Keratinocyte (primary cell): ENCODE measurements around the gene DCDC2B. TPM values are rescaled to one million over a fixed set of nuclear protein-coding genes. Genes with fewer than 3 reads are reported as not detected.

Experiments used
- DNase-seq: peaks from one replicate; pipeline ENCODE4 v3.0.0-alpha.2; 2011; ENCODE audit warnings: low read depth, missing footprints, low spot score
- FAIRE-seq: peaks from 2 replicates; lab custom pipeline; 2011; peaks lifted over from hg19 to GRCh38; lab: Jason Lieb, UNC
- H2AFZ ChIP-seq: 2 replicates; pipeline ENCODE4 v1.6.0; 2012; ENCODE audit warnings: low read length, control low read depth, inconsistent platforms; ENCODE audit not compliant: control insufficient read depth
- H3K27ac ChIP-seq: 2 replicates; pipeline ENCODE4 v1.5.1; 2011; ENCODE audit warnings: low read length; ENCODE audit not compliant: control insufficient read depth, insufficient read depth
- H3K27me3 ChIP-seq: 3 replicates; pipeline ENCODE4 v1.6.0; 2011; ENCODE audit warnings: low read length; ENCODE audit not compliant: control insufficient read depth, insufficient read depth; ENCODE audit errors: extremely low read depth
- H3K36me3 ChIP-seq, 2 experiments: 2 replicates in 1 of 2; 3 replicates in 1 of 2; pipeline ENCODE4 v1.5.1; 2011; ENCODE audit warnings: low read length in 2 of 2, mild to moderate bottlenecking in 1 of 2; ENCODE audit not compliant: control insufficient read depth in 2 of 2, insufficient read depth in 2 of 2; ENCODE audit errors: extremely low read depth in 1 of 2
- H3K4me1 ChIP-seq: 3 replicates; pipeline ENCODE4 v1.5.1; 2011; ENCODE audit warnings: low read length; ENCODE audit not compliant: control insufficient read depth, insufficient read depth; ENCODE audit errors: extremely low read depth
- H3K4me2 ChIP-seq: 3 replicates; pipeline ENCODE4 v1.6.0; 2011; ENCODE audit warnings: low read depth, low read length; ENCODE audit not compliant: control insufficient read depth, insufficient read depth; ENCODE audit errors: extremely low read depth
- H3K4me3 ChIP-seq, 3 experiments: fragments of 200-600 bp in 1 of 3; sonication (generic) in 1 of 3; 2 replicates in 2 of 3; 3 replicates in 1 of 3; pipeline ENCODE4 v1.5.1; 2011 to 2016; ENCODE audit warnings: low read length in 3 of 3, mild to moderate bottlenecking in 3 of 3, control low read depth in 2 of 3, inconsistent platforms in 1 of 3, low read depth in 1 of 3, mixed read lengths in 1 of 3, mixed run types in 1 of 3, moderate library complexity in 1 of 3; ENCODE audit not compliant: control insufficient read depth in 2 of 3, insufficient read depth in 2 of 3; ENCODE audit errors: extremely low read depth in 1 of 3
- H3K79me2 ChIP-seq: 2 replicates; pipeline ENCODE4 v1.6.0; 2012; ENCODE audit warnings: low read length; ENCODE audit not compliant: control insufficient read depth, insufficient read depth
- H3K9ac ChIP-seq: 3 replicates; pipeline ENCODE4 v1.6.0; 2011; ENCODE audit warnings: low read length; ENCODE audit not compliant: control insufficient read depth, insufficient read depth; ENCODE audit errors: extremely low read depth
- H3K9me1 ChIP-seq: 3 replicates; pipeline ENCODE4 v1.6.0; 2011; ENCODE audit warnings: low read length; ENCODE audit not compliant: control insufficient read depth, insufficient read depth; ENCODE audit errors: extremely low read depth
- H3K9me3 ChIP-seq: 2 replicates; pipeline ENCODE4 v1.5.1; 2012; ENCODE audit warnings: low read depth, low read length; ENCODE audit not compliant: control insufficient read depth
- H4K20me1 ChIP-seq: 3 replicates; pipeline ENCODE4 v1.6.0; 2011; ENCODE audit warnings: low read length; ENCODE audit not compliant: control insufficient read depth, insufficient read depth; ENCODE audit errors: extremely low read depth
- EZH2 ChIP-seq: IDR thresholded peaks from one replicate; pipeline ENCODE4 v1.6.1; 2012; ENCODE audit warnings: inconsistent platforms, mild to moderate bottlenecking, low read length, moderate library complexity
- dilution Hi-C: fragments of 300-500 bp; cut with MboI; formaldehyde crosslinking; loops from one replicate; pipeline ENCODE4 v1.7.0; 2020; ENCODE audit warnings: low sequenced_read_pairs; ENCODE audit not compliant: extremely low pct_ligation_motif_present
- polyA plus RNA-seq, 5 experiments: library from polyadenylated mRNA; depleted of rRNA in 3 of 5; stranded (reverse) in 3 of 5; stranded (forward) in 1 of 5; unstranded in 1 of 5; fragments of >200 nt; gene quantifications; 1 replicate in 1 of 5; 2 replicates in 3 of 5; 3 replicates in 1 of 5; pipeline versions ENCODE4 v1.2.1 to v1.2.3, GENCODE V29; 2011 to 2012; ENCODE audit warnings: missing spikeins in 2 of 5, low read depth in 1 of 5, low replicate concordance in 1 of 5
- TF ChIP-seq, protein P1 (sequence below), 3 experiments: IDR thresholded peaks in 1 of 3; conservative IDR thresholded peaks in 1 of 3; optimal IDR thresholded peaks in 1 of 3; 2 replicates in 2 of 3; 3 replicates in 1 of 3; pipeline versions ENCODE3 to v1.5.1; 2011; ENCODE audit warnings: low read length in 3 of 3, mild to moderate bottlenecking in 3 of 3, moderate library complexity in 2 of 3, control low read depth in 1 of 3, inconsistent platforms in 1 of 3; ENCODE audit not compliant: insufficient read depth in 2 of 3; ENCODE audit errors: extremely low read depth in 1 of 3

Gene DCDC2B
- polyA plus RNA-seq, 1 donor (not counting 4 experiments of a cell fraction or from before 2014, with no cell fraction given), result not detected

DNA sequence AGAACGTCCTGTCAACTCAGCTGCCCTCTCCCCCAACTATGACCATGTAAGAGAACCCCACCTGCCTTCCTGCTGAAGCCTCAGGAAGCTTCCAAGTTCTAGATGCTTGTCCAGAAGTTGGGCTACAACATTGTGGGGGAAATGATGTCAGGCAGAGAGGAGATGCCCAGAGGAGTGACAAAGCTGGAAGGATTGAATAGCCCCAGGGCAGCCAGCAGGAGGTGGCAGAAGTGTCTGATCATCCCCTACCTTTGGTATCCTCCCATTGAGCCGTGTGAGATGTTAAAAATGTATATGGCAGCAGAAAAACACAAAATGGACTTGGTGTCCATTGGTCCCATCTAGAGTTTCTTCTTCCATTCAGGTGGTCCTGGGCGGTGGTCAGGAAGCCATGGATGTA lies 19.9 kb downstream of the DCDC2B start:
- TF ChIP-seq EZH2, result no peak
- TF ChIP-seq, protein P1, sequence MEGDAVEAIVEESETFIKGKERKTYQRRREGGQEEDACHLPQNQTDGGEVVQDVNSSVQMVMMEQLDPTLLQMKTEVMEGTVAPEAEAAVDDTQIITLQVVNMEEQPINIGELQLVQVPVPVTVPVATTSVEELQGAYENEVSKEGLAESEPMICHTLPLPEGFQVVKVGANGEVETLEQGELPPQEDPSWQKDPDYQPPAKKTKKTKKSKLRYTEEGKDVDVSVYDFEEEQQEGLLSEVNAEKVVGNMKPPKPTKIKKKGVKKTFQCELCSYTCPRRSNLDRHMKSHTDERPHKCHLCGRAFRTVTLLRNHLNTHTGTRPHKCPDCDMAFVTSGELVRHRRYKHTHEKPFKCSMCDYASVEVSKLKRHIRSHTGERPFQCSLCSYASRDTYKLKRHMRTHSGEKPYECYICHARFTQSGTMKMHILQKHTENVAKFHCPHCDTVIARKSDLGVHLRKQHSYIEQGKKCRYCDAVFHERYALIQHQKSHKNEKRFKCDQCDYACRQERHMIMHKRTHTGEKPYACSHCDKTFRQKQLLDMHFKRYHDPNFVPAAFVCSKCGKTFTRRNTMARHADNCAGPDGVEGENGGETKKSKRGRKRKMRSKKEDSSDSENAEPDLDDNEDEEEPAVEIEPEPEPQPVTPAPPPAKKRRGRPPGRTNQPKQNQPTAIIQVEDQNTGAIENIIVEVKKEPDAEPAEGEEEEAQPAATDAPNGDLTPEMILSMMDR (optimal IDR thresholded peaks at IDR 0.05 in 1 of 3, IDR thresholded peaks at IDR 0.05 in 1 of 3, conservative IDR thresholded peaks at IDR 0.05 in 1 of 3; ENCODE audit: extremely low read depth in 1 of 3, insufficient read depth in 2 of 3, low read length in 3 of 3), result no peak
- Histone ChIP-seq H3K79me2 (peaks cover 10% of the 10 kb centered on the region), H3K4me2 (no peak overlapping the region), H2AFZ (no peak overlapping the region), H4K20me1 (no peaks in the 10 kb centered on the region), H3K27ac (no peak overlapping the region), H3K27me3 (no peaks in the 10 kb centered on the region), H3K9me3 (no peaks in the 10 kb centered on the region), H3K4me1 (peaks cover 9% of the 10 kb centered on the region), H3K36me3 (peaks cover 34 to 36% of the 10 kb centered on the region in 2 experiments), H3K9me1 (no peaks in the 10 kb centered on the region), H3K4me3 (no peak overlapping the region), H3K9ac (no peak overlapping the region)
- DNase-seq (no peak), FAIRE-seq (no peak)
- dilution Hi-C loops, result no loop called here

DNA sequence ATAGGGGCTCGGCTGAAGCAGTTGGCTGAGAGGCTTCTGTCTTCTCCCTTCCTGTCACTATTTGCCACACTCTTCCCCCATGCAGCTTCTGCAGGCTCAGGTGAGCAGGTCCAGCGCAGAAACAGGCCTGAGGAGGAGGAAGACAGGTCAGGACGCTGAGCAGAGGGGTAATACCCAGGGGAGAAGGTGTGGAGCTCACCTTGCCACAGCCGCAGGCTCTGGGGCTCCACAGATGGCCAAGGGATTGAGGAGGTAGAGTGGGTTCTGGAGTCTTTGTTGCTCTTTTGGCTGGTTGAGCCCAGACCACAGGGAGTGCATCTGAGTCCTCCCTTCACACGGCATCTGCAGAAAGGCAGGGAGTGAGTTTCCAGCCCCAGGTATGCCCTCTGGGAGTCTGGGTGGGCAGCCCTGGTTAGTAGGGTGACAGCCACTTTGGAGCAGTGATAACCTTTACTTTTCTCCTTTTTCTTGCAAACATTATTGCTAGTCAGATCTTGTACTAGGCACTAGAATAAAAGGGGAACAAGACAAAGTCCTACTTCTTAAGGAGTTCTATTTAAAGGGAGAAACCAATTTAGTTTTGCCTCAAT lies 23.0 kb downstream of the DCDC2B start:
- DNase-seq (no peak), FAIRE-seq (no peak)
- Histone ChIP-seq H3K27me3 (no peaks in the 10 kb centered on the region), H3K9ac (no peak overlapping the region), H3K4me3 (no peak overlapping the region), H3K79me2 (no peaks in the 10 kb centered on the region), H2AFZ (no peak overlapping the region), H3K9me1 (no peaks in the 10 kb centered on the region), H3K4me1 (peaks cover 20% of the 10 kb centered on the region), H3K9me3 (no peaks in the 10 kb centered on the region), H3K4me2 (no peak overlapping the region), H4K20me1 (no peaks in the 10 kb centered on the region), H3K36me3 (peaks cover 26 to 28% of the 10 kb centered on the region in 2 experiments), H3K27ac (no peak overlapping the region)
- dilution Hi-C loops, result no loop called here
- no peak for TF ChIP-seq EZH2
- TF ChIP-seq, protein P1 (optimal IDR thresholded peaks at IDR 0.05 in 1 of 3, IDR thresholded peaks at IDR 0.05 in 1 of 3, conservative IDR thresholded peaks at IDR 0.05 in 1 of 3; ENCODE audit: extremely low read depth in 1 of 3, insufficient read depth in 2 of 3, low read length in 3 of 3), result no peak
